ENCODE results near the gene TICAM1.

GRCh38 chr19:4800591-4801081 lies 30.9 kb downstream of the TICAM1 start:
- TF ChIP-seq CTCF (conservative IDR thresholded peaks at IDR 0.05; ENCODE audit: low read depth in 2 of 2) (no peak), POLR2AphosphoS5 (IDR thresholded peaks at IDR 0.05; ENCODE audit: low read depth) (no peak), EZH2 (IDR thresholded peaks at IDR 0.05; ENCODE audit: low read depth, unreplicated experiment) (no peak), ETS1 (IDR thresholded peaks at IDR 0.05) (no peak), CREB1 (CRISPR knock-in tag; IDR thresholded peaks at IDR 0.05; ENCODE audit: low read depth) (no peak), EZH2phosphoT487 (IDR thresholded peaks at IDR 0.05; ENCODE audit: unreplicated experiment) (no peak), REST (IDR thresholded peaks at IDR 0.05; ENCODE audit: unreplicated experiment) (no peak), JUNB (IDR thresholded peaks at IDR 0.05; ENCODE audit: unreplicated experiment) (no peak), ZNF331 (CRISPR knock-in tag; IDR thresholded peaks at IDR 0.05; ENCODE audit: low read depth) (no peak), NANOG (IDR thresholded peaks at IDR 0.05; ENCODE audit: borderline replicate concordance) (no peak)

Data from GM23338 (cell line).